HepG2 (cell line): ENCODE measurements around the gene ATRAID. TPM values are rescaled to one million over a fixed set of nuclear protein-coding genes. Genes with fewer than 3 reads are reported as not detected.

ENCODE experiments used
- ATAC-seq: fragments of 200-7000 bp; cut with Tn5 transposase; 3 replicates; pipeline ENCODE4 v1.9.1; 2020; ENCODE audit warnings: mild to moderate bottlenecking, moderate library complexity
- BruUV-seq: library from RNA; stranded (reverse); fragments of 400-500 nt; replicated peaks from 2 replicates; lab custom pipeline; 2021; lab: Mats Ljungman, UMichigan
- CTCF ChIA-PET: fragments of 300-600 bp; formaldehyde crosslinking; extraction: SDS; loops from one replicate; lab custom pipeline; 2021; ENCODE audit warnings: low total read pairs, inconsistent platforms, low intra/inter-chr PET ratio; lab: Yijun Ruan, JAX
- POLR2A ChIA-PET: fragments of 350-600 bp; sonication (Branson Sonifier 250); formaldehyde crosslinking; loops from one replicate; lab custom pipeline; 2020; ENCODE audit warnings: antibody characterized with exemption, inconsistent platforms; lab: Yijun Ruan, JAX
- DNase-seq: peaks from one replicate; pipeline ENCODE4 v3.0.0-alpha.2; 2015; ENCODE audit warnings: low spot score
- FAIRE-seq: peaks from 3 replicates; lab custom pipeline; 2011; peaks lifted over from hg19 to GRCh38; lab: Jason Lieb, UNC
- H2AFZ ChIP-seq: one replicate; pipeline ENCODE4 v1.6.1; 2011; ENCODE audit warnings: low read length, inconsistent platforms
- H3K27ac ChIP-seq: fragments of 300-600 bp; 3 replicates; pipeline ENCODE4 v1.8.0; 2011; ENCODE audit warnings: mixed run types, mild to moderate bottlenecking, mixed read lengths, low read length, inconsistent platforms; ENCODE audit not compliant: insufficient read depth; ENCODE audit errors: extremely low read length
- H3K27me3 ChIP-seq, 2 experiments: fragments of 200-600 bp in 1 of 2; 2 replicates in 1 of 2; 3 replicates in 1 of 2; pipeline versions ENCODE4 v1.6.0 to v1.8.0; 2011; ENCODE audit warnings: low read length in 2 of 2, mild to moderate bottlenecking in 2 of 2, moderate library complexity in 2 of 2, inconsistent platforms in 1 of 2; ENCODE audit not compliant: insufficient read depth in 2 of 2, control insufficient read depth in 1 of 2
- H3K36me3 ChIP-seq, 2 experiments: fragments of 200-600 bp in 1 of 2; replicated peaks in 1 of 2; 2 replicates in 1 of 2; 3 replicates in 1 of 2; pipeline versions ENCODE4 v1.5.1 to v1.8.0; 2011; ENCODE audit warnings: low read length in 2 of 2, inconsistent platforms in 1 of 2; ENCODE audit not compliant: insufficient read depth in 2 of 2, control insufficient read depth in 1 of 2
- H3K4me1 ChIP-seq: 2 replicates; pipeline ENCODE4 v1.5.1; 2012; ENCODE audit warnings: low read length, inconsistent platforms; ENCODE audit not compliant: insufficient read depth
- H3K4me2 ChIP-seq: 2 replicates; pipeline ENCODE4 v1.6.0; 2011; ENCODE audit warnings: low read depth, low read length, inconsistent platforms
- H3K4me3 ChIP-seq, 3 experiments: fragments of 200-600 bp in 1 of 3; sonication (generic), shearing (Covaris generic) in 1 of 3; replicated peaks in 1 of 3; 2 replicates each; pipeline ENCODE4 v1.5.1; 2011 to 2016; ENCODE audit warnings: low read length in 3 of 3, inconsistent platforms in 2 of 3, low read depth in 2 of 3, mild to moderate bottlenecking in 2 of 3, control low read depth in 1 of 3, mixed read lengths in 1 of 3; ENCODE audit not compliant: insufficient read depth in 1 of 3
- H3K79me2 ChIP-seq: one replicate; pipeline ENCODE4 v1.6.1; 2011; ENCODE audit warnings: low read length, inconsistent platforms; ENCODE audit not compliant: insufficient read depth
- H3K9ac ChIP-seq: 2 replicates; pipeline ENCODE4 v1.6.0; 2011; ENCODE audit warnings: mild to moderate bottlenecking, low read depth, low read length, inconsistent platforms; ENCODE audit not compliant: insufficient read depth
- H3K9me3 ChIP-seq: 2 replicates; pipeline ENCODE4 v1.5.1; 2012; ENCODE audit warnings: mild to moderate bottlenecking, low read length
- H4K20me1 ChIP-seq: 2 replicates; pipeline ENCODE4 v1.6.0; 2011; ENCODE audit warnings: inconsistent platforms, mild to moderate bottlenecking, low read length, moderate library complexity; ENCODE audit not compliant: insufficient read depth
- ATM ChIP-seq: fragments of 450-650 bp; IDR thresholded peaks from 2 replicates; pipeline ENCODE4 v1.7.1; 2017; ENCODE audit warnings: mild to moderate bottlenecking, borderline replicate concordance
- CEBPG ChIP-seq: IDR thresholded peaks from 2 replicates; pipeline ENCODE4 v1.6.1; 2016
- DNMT1 ChIP-seq: sonication (generic); formaldehyde crosslinking; IDR thresholded peaks from 2 replicates; pipeline ENCODE4 v1.5.1; 2020; ENCODE audit warnings: mild to moderate bottlenecking, missing genetic modification reagents
- HOXA9 ChIP-seq: sonication (generic); formaldehyde crosslinking; IDR thresholded peaks from 2 replicates; pipeline ENCODE4 v1.8.1; 2022; ENCODE audit warnings: missing genetic modification reagents, mild to moderate bottlenecking, moderate library complexity, borderline replicate concordance
- MYPOP ChIP-seq: sonication (generic); formaldehyde crosslinking; IDR thresholded peaks from 2 replicates; pipeline ENCODE4 v1.8.1; 2023; ENCODE audit warnings: mild to moderate bottlenecking, moderate library complexity, missing genetic modification reagents
- NFIB ChIP-seq: sonication (generic); formaldehyde crosslinking; IDR thresholded peaks from 2 replicates; pipeline ENCODE4 v1.9.0; 2021; ENCODE audit warnings: missing genetic modification reagents, mild to moderate bottlenecking, borderline replicate concordance
- NFYC ChIP-seq: IDR thresholded peaks from 2 replicates; pipeline ENCODE4 v1.6.1; 2016; ENCODE audit warnings: missing genetic modification reagents, missing compliant biosample characterization
- POLR2AphosphoS5 ChIP-seq: IDR thresholded peaks from 2 replicates; pipeline ENCODE4 v1.6.1; 2012; ENCODE audit warnings: low read depth, low read length
- SALL1 ChIP-seq: sonication (generic); formaldehyde crosslinking; IDR thresholded peaks from 2 replicates; pipeline ENCODE4 v1.8.0; 2022; ENCODE audit warnings: mild to moderate bottlenecking, missing genetic modification reagents
- ZFAT ChIP-seq: sonication (generic); formaldehyde crosslinking; conservative IDR thresholded peaks from 2 replicates; pipeline ENCODE4 v1.8.1; 2023; ENCODE audit warnings: missing genetic modification reagents, inconsistent platforms
- ZNF543 ChIP-seq: sonication (generic); formaldehyde crosslinking; IDR thresholded peaks from 2 replicates; pipeline ENCODE4 v1.4.0; 2020; ENCODE audit warnings: mild to moderate bottlenecking, missing genetic modification reagents
- ZNF562 ChIP-seq: sonication (generic); formaldehyde crosslinking; IDR thresholded peaks from 2 replicates; pipeline ENCODE4 v1.8.0; 2022; ENCODE audit warnings: missing genetic modification reagents, borderline replicate concordance
- ZNF766 ChIP-seq: sonication (generic); formaldehyde crosslinking; IDR thresholded peaks from 2 replicates; pipeline ENCODE4 v1.5.0; 2020; ENCODE audit warnings: missing genetic modification reagents, borderline replicate concordance
- WGBS: methylation state at CpG from one replicate; pipeline ENCODE4 v1.1.6; 2017; ENCODE audit warnings: low lambda C conversion rate; 5-methylcytosine and 5-hydroxymethylcytosine counted together
- in situ Hi-C: cut with HindIII; loops from 2 replicates; pipeline ENCODE4 v1.10.0; 2017; ENCODE audit warnings: low pct_unique_long_range_greater_than_20kb; ENCODE audit not compliant: extremely low pct_ligation_motif_present
- intact Hi-C: fragments of 100-400 bp; cut with micrococcal nuclease; formaldehyde crosslinking; loops from one replicate; pipeline ENCODE4 v1.10.0; 2022; ENCODE audit not compliant: unreplicated experiment
- polyA plus RNA-seq, 8 experiments: library from polyadenylated mRNA; depleted of rRNA in 3 of 8; stranded (reverse) in 7 of 8; unstranded in 1 of 8; fragments of >200 nt; fragmentation: Illumina TruSeq in 4 of 8; extraction: Trizol in 4 of 8; gene quantifications; 2 replicates each; pipeline versions ENCODE4 v1.2.1 to v1.2.3, GENCODE V29; 2011 to 2016; ENCODE audit warnings: low read depth in 4 of 8, missing spikeins in 1 of 8, mixed read lengths in 1 of 8; ENCODE audit not compliant: insufficient read depth in 1 of 8
- total RNA-seq, 5 experiments: library from RNA; depleted of rRNA; stranded (reverse); fragments of >200 nt; fragmentation: Illumina TruSeq; extraction: Trizol; gene quantifications; 2 replicates each; pipeline ENCODE4 v1.2.3, GENCODE V29; 2016; ENCODE audit warnings: low read depth in 1 of 5
- TF ChIP-seq, protein P1 (sequence below): sonication (generic); formaldehyde crosslinking; IDR thresholded peaks from 2 replicates; pipeline ENCODE4 v1.4.0; 2020; ENCODE audit warnings: low read depth, missing genetic modification reagents
- TF ChIP-seq, protein P2 (sequence below): sonication (generic); formaldehyde crosslinking; IDR thresholded peaks from 2 replicates; pipeline ENCODE4 v1.5.0; 2020; ENCODE audit warnings: missing genetic modification reagents

ATRAID gene
- total and polyA plus RNA-seq, 2 of the 13 experiments (the other 11 are each of a cell fraction or from before 2014, with no cell fraction given), result 207 to 382 TPM

GRCh38 chr2:27243391-27244130 lies 31.7 kb downstream of the ATRAID start:
- in situ Hi-C loops, result no loop called here
- Histone ChIP-seq H3K4me1 (no peaks in the 10 kb centered on the region), H3K27me3 (no peaks in the 10 kb centered on the region), H3K9ac (no peak overlapping the region), H4K20me1 (no peaks in the 10 kb centered on the region), H3K4me2 (no peak overlapping the region), H2AFZ (no peak overlapping the region), H3K4me3 (no peak overlapping the region), H3K36me3 (peaks cover 43 to 58% of the 10 kb centered on the region in 2 experiments), H3K9me3 (no peaks in the 10 kb centered on the region), H3K27ac (no peak overlapping the region), H3K79me2 (no peaks in the 10 kb centered on the region)
- FAIRE-seq (no peak), DNase-seq (no peak), ATAC-seq (no peak)
- 98% methylated on average over 19 of the region's 19 CpGs for WGBS
- TF ChIP-seq ZNF766 (CRISPR knock-in tag) (no peak), ATM (no peak), HOXA9 (no peak), NFIB (CRISPR knock-in tag) (no peak), SALL1 (CRISPR knock-in tag) (no peak), MYPOP (no peak), ZNF543 (CRISPR knock-in tag) (no peak), DNMT1 (no peak), POLR2AphosphoS5 (no peak), NFYC (CRISPR knock-in tag) (no peak), ZFAT (CRISPR knock-in tag) (no peak), ZNF562 (CRISPR knock-in tag) (no peak), CEBPG (CRISPR knock-in tag) (no peak)
- TF ChIP-seq, protein P1, sequence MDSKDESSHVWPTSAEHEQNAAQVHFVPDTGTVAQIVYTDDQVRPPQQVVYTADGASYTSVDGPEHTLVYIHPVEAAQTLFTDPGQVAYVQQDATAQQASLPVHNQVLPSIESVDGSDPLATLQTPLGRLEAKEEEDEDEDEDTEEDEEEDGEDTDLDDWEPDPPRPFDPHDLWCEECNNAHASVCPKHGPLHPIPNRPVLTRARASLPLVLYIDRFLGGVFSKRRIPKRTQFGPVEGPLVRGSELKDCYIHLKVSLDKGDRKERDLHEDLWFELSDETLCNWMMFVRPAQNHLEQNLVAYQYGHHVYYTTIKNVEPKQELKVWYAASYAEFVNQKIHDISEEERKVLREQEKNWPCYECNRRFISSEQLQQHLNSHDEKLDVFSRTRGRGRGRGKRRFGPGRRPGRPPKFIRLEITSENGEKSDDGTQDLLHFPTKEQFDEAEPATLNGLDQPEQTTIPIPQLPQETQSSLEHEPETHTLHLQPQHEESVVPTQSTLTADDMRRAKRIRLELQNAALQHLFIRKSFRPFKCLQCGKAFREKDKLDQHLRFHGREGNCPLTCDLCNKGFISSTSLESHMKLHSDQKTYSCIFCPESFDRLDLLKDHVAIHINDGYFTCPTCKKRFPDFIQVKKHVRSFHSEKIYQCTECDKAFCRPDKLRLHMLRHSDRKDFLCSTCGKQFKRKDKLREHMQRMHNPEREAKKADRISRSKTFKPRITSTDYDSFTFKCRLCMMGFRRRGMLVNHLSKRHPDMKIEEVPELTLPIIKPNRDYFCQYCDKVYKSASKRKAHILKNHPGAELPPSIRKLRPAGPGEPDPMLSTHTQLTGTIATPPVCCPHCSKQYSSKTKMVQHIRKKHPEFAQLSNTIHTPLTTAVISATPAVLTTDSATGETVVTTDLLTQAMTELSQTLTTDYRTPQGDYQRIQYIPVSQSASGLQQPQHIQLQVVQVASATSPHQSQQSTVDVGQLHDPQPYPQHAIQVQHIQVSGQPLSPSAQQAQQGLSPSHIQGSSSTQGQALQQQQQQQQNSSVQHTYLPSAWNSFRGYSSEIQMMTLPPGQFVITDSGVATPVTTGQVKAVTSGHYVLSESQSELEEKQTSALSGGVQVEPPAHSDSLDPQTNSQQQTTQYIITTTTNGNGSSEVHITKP, result no peak
- TF ChIP-seq, protein P2, sequence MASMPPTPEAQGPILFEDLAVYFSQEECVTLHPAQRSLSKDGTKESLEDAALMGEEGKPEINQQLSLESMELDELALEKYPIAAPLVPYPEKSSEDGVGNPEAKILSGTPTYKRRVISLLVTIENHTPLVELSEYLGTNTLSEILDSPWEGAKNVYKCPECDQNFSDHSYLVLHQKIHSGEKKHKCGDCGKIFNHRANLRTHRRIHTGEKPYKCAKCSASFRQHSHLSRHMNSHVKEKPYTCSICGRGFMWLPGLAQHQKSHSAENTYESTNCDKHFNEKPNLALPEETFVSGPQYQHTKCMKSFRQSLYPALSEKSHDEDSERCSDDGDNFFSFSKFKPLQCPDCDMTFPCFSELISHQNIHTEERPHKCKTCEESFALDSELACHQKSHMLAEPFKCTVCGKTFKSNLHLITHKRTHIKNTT (CRISPR knock-in tag), result no peak
- CTCF ChIA-PET, result no interaction called here
- no TSS peak for BruUV-seq
- POLR2A ChIA-PET, result interaction anchor here (0.8 kb wide), 1 partner anchor 36 kb away, joined by 4 read pairs; no protein-coding TSS in a partner anchor
- intact Hi-C loops, result no loop called here
